GM20431 (cell line): ENCODE results near the gene ADGB.

Experiments used
- in situ Hi-C: fragments of 300-500 bp; cut with MseI, MboI; formaldehyde crosslinking; loops from one replicate; pipeline ENCODE4 v1.15.0; 2020; ENCODE audit warnings: low sequenced_read_pairs; ENCODE audit not compliant: unreplicated experiment

The ADGB gene

DNA sequence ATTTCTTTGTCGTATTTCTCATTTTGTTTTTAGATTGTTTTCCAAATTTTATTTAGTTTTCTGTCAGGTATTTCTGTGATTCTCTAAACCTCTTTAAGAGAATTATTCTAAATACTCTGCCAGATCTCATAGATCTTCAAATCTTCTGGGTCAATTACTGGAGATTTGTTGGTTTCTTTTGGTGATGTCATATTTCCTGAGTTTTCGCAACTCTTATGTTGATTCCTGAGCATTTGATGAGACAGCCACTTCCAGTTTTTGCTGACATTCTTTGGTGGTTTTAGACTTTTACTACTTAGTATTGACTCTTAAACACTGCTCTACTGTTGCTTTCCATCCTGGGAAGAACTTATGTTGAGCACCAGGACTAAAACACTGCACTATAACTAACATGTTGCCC is 21.9 kb downstream of the ADGB start:
- in situ Hi-C loops, result no loop called here

DNA sequence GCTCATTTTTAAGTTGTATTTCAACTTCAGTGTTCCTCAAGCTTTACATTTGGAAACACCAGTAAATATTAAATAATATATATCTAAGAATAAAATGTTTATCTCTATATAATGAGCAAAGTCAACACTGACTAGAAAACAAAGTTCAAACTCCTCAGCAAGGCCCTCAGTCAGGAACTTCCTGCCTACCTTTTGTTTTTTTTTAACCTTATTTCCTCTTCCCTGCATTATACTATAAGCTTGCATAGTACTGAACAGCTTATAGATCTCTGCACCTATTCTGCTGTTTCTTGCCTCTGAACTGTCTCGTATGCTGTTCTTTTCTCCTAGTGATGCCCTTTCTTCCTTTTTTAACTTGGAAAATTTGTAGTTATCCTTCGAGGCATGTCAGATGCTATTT is 29.6 kb downstream of the ADGB start:
- in situ Hi-C loops, result no loop called here

DNA sequence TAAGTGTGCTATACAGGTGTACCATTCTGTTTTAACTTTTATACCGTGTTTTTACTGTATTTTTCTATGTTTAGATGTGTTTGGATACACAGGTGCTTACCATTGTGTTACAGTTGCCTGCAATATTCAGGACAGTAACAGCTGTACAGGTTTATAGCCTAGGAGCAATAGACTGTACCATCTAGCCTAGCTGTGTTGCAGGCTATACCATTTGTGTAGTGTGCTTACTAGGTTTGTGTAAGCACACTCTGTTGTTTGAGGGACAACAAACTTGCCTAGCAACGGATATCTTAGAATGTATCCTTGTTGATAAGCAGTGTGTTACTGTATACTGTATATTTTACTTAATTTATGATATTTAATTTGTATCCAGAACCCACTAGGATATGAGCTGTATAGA is 35.2 kb downstream of the ADGB start:
- in situ Hi-C loops, result no loop called here

DNA sequence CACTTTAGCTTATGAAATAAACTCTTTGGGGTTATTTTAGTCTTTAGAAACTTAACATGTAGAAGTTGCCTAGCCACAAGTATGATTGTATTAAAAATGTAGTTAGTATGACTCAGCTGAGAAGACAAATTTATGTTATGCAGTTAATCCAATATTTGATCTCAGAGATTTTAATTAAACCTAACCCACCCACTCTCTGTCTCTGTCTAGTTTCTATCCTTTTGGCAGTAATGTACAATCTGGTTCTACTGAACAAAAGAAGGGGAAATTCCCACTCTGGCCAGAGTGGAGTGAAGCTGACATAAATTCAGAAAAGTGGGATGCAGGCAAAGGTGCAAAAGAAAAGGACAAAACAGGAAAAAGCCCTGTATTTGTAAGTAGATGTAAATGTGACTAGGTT is 36.4 kb downstream of the ADGB start:
- in situ Hi-C loops, result no loop called here

DNA sequence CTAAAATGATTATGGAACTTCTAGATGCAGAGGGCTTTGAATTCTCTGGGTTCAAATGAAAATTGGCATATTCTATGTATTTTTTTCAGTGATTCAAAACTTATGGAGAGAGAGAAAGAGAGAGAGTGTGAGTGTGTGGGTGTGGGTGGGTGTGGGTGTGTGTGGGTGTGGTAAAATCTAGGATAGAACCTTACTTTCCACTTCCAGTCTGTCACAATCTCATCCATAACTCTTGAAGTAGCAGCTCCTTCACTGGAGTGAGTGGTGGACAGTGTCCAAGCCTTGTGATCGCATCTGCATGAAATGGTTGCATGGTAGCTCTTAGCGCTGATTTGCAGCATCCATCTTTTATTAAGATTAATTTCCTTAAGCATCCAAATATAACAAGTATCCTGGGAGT is 37.7 kb downstream of the ADGB start:
- in situ Hi-C loops, result no loop called here

DNA sequence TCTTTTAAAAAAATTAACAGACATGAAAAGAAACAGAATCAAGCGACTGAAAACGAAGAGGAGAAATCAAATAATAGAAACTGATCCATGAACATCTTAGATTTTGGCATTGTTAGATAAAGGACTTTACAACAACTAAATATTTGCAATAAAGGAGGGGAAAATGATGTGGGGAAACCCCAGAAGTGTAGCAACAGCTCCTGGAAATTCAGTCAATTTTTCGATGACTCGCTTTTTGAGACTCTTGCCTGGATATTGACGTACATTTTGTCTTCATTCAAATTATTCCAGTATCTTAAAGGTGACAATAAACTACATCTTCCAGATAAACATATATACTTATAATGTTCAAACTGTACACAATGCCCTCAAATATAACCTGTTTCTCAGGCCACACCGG is 44.1 kb downstream of the ADGB start:
- in situ Hi-C loops, result no loop called here

DNA sequence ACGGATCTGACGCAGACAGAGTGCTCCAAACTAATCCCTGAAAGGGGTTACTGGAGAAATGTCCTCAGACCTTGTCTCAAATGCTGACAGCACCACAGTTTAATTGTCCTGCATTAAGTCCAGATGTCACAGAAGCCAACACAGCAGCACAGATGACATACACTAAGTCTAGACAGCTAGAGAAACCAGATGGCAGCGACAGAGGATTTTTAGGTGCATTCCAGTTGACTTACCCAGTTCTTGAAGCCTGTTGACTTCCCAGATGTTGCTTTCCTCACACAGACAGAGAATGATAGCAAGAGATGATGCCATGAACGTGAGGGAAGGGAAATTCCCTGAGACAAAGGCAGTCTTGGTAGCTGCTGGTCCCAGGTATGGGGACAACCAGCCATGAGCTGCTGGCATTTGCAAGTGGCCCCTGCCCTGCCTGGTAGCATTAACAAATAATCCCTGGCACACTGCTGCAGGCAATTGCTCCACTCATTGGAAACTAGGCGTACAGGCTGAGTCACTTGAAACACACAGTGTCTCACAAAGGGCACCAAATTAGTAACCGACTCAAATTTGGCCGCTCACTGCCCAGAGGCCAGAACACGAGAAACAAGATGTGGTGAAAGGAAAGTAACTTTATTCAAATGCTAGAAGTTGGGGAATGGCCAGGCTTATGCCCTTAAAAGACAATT is 52.2 kb downstream of the ADGB start:
- in situ Hi-C loops, result no loop called here

DNA sequence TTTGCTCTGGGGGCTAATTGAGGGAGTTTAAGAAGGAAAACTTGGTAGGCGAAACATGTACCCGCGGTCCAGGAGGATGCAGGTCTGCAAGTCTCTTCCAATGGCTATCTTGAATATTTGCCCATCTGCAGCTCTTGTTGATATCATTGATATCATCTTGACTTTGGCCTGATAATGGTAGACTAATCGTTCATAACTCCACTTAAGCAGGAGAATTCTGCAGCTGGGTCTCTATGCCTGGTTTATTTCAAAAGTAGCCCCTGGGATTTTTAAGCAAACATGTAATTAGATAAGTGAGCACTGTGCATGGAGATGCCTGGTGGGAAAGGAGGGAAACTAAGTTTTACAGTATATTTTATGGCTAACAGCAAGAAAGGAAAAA is 52.7 kb downstream of the ADGB start:
- in situ Hi-C loops, result no loop called here

DNA sequence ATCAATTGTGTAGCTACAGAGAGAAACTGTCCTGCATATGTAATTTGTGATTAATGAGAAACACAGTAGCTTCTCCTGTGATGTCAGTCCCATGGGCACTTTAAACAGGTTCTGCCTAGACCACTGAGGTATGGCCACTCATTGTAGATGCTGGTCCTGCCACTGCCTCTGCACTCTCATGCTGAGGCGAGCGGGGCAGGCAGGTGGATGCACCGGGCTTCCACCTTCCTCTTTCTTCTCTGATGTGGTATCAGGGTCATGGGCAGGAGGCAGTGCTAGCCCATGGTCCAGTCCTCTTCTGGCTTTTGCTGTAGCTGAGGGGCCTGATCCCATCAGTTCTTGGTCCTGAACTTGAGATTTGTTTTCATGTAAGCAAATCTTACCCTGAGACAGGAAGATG is 58.7 kb downstream of the ADGB start:
- in situ Hi-C loops, result no loop called here

DNA sequence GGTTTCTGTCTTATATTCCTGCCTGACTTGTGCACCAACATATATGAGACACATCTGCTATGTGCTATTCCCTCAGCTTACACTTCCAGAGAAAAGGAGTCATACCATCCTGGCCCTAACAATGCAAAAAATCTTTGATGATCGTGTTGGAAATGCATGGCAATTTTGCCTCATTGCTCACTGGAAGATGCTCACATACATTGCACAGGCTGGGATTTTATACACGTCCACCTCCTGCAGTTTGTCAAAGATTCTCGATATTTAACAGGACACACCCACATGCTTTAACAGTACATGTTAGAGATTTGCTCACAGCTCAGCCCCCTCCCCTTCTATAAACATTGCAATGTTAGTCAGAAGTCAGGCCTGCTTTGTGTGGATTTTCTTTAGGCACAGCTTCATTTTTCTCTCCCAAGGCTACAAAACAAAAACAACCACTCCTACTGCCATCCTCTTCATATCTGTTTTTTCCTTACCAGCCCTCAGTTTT is 66.1 kb downstream of the ADGB start:
- in situ Hi-C loops, result no loop called here

DNA sequence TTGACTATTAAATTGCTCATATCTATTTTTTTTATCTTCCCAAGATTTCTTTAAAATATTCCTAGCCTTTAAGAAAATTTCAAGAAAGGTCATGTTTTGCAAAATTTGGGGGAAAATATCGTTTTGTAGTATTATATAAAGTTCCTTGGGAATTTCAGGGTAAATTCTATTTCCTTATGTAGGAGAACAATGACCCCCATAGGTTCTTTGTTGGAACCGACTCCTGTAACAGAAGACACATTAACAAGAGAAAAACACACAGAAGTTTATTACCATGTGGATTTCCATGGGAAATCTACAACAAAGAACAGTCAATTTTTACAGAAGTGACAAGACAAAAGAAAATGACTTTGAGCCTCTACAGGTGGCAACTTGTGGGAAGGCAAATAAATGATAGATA is 68.1 kb downstream of the ADGB start:
- in situ Hi-C loops, result no loop called here

DNA sequence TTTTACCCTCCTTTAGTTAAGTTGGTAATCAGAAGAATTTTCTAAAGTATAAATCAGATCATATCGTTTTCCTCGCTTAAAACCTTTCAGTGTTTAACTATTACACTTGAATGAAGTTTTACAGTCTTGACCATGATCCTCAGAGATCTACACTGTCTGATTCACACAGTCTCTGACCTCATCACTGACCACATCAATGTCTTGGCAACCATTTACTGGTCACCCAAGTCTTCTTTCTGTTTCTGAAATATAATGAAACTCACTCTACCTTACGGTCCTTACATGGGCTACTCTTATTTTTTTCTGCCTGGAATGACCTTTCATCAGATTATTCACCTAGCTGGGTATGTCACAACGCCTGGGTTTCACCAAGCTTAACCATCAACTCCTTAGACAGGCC is 71.4 kb downstream of the ADGB start:
- in situ Hi-C loops, result no loop called here

DNA sequence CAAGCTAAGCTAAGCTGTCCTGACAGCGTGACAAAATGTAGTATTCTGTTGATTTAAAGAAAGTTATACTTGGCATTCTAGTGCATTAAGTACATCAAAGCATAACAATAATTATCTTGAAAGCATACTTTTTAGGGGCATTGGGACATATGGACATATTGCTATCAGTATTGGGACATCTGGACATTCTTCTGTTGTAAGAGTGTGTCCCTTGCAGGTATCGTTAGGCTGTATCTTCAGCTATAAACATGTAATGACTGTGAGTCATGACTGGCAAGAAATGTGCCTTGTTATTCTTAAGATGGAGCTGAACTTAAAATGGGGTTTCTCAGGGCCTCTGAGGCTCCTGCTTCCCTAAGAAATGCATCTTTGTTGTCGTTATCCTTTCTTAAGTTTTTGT is 74.3 kb downstream of the ADGB start:
- in situ Hi-C loops, result no loop called here

DNA sequence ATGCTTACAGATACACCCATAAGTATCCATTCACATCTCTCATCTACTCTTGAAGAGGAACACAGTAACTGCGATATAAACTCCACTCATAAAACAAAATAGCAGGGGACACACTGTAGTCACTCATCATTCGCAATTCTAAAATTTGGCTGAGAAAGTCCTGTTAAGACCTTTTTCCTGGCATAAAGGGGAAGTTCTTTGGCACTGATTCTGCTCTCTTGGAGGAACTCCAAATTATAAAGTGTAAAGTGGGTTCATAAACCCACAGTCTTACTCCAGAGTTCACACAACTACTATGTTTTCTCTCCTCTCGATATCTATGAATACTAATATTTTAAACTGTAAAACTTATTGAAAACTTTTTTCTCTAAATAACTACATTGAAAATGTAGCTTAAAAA is 80.6 kb downstream of the ADGB start:
- in situ Hi-C loops, result no loop called here

DNA sequence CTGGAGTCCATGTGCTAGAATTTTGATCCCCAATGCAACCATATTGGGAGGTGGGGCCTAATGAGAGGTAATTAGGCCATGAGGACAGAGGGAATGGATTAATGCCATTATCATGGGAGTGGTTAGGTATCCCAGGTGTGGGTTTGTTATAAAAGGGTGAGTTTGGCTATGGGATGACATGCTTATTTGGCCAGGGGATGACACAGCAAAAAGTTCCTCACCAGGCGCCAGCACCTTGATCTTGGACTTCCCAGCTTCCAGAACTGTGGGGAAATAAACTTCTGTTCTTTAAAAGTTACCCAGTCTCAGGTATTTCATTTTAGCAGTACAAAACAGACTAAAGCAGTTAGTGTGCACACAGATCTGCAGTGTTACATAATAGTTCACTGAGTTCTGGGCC is 84.1 kb downstream of the ADGB start:
- in situ Hi-C loops, result no loop called here

DNA sequence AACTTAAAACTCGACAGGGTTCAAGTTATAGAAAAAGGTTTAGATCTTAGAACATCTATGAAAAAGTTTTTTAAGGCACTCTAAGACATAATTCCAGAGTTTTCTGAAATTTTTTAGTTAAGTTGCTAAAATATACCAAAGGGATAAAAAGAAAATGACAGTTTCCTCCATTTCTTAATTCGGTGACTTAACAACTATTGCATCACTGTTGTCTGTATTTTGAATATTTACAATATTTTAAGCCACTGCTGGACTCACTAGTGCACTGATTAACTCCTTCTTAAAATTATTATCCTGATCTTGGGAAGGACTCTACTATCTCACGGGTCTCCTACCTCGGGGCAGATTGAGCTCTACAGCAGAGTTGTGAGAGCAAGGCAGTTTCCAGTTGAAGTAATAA is 91.0 kb downstream of the ADGB start:
- in situ Hi-C loops, result no loop called here

DNA sequence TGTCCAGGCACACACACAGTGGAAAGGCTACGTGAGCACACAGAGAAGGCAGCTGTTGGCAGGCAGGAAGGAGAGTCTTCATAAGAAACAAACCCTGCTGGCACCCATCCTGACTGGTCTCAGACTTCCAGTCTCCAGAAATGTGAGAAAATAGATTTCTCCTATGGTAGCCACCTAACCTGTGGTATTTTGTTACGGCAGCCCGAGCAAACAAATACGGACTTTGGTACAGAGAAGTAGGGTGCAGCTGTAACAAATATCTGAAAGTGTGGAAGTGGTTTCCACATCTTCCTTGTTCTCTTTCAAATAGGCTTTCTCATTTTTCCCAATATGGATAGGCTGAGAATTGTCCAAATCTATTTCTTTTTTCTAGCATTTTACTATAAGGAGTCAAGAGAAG is 94.6 kb downstream of the ADGB start:
- in situ Hi-C loops, result no loop called here

DNA sequence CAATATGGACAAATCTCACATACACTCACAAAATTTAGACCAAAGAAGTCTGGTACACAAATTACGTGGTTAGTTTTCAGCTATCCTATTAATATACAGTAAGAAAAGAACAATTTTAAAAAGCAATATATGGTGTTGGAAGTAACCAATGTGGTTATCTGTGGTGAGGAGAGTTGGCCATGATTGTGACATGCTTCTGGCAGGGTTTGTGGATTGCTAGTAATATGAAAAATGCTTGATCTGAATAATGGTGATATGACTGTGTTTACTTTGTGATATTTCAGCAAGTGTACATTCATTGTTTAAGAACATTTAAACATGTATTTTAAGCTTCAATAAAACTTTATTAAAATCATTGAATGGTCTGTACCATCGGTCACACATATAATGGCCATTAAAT is 99.1 kb downstream of the ADGB start:
- in situ Hi-C loops, result no loop called here

DNA sequence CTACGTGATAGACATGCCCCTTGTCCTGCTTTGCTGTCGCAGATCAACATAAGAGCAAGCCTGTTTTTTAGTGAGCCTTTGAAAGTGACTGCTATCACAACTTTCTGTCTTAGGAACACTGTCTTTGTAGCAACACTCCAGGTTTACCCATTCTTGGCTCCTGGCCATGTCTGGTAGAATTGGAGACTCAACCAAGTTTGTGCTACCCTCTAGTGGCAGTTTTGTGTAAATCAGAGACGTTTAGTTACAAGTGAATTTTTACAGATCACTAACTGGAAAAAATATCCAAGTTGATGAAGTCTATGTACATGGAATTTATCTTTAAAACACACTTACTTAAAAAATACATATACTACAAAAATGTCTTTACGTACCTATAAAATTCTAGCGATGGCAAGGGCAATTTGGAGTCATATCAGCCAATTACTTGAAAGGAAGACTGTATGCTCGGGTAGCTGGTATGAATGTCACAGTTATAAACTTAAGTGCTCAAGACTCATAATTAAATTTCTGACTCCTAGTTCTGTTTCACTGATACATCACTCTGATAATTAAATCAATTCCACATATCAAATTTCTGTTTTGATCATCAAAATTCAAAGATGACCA is 101.4 kb downstream of the ADGB start:
- in situ Hi-C loops, result loop anchor here (25.0 kb wide), 1 partner anchor 663 kb away; the partner anchor contains the start of gene GRM1

DNA sequence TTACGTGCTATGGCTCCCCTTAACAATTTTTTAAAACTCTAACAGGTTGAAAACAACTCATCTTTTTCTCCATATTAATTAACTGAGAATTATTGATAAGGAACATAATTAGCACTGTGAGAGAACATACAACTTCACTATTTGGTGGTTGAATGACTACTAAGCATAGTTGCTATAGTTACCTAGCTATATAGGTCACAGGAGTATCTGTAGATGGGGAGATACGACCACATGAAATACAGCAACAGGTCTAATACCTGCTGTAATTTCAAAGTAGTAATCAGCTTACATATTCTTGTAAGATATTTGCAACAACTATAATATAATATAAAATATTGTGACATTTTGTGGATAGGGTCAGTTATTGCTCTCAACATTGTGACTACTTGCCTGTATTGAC is 102.9 kb downstream of the ADGB start:
- in situ Hi-C loops, result loop anchor here (25.0 kb wide), 1 partner anchor 664 kb away; the partner anchor contains the start of gene GRM1

DNA sequence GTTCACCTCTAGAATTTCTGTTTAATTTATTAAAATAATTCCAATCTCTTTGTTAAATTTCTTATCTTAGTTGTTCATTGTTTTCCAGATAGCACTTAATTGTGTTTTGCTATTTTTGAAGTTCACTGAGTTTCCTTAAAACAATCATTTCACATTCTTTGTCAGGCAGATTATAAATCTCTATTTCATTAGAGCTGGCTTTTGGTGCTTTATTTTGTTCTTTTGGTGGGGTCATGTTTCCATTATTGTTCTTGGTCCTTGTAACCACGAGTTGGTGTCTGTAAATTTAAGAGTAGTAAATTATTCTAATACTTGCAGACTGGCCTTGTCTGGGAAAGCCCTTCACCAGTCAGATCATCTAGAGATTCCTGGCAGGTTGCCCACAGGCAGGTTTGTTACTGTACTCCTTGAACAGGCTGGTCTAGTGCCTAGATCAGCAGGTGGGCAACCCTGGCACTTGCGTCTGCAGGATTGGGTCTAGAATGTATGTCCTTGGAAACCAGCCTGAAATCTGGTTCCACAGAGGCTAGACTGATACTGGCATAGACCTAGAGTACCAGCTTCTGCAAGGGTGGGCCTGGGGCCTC is 110.4 kb downstream of the ADGB start:
- in situ Hi-C loops, result loop anchor here (25.0 kb wide), 1 partner anchor 672 kb away; the partner anchor contains the start of gene GRM1
